ENCODE results near the gene FBN1. TPM values are rescaled to one million over a fixed set of nuclear protein-coding genes. Genes with fewer than 3 reads are reported as not detected.

FBN1 gene
- total and polyA plus RNA-seq, 2 donors (not counting 3 experiments of a cell fraction or from before 2014, with no cell fraction given) = 107 to 111 TPM

DNA sequence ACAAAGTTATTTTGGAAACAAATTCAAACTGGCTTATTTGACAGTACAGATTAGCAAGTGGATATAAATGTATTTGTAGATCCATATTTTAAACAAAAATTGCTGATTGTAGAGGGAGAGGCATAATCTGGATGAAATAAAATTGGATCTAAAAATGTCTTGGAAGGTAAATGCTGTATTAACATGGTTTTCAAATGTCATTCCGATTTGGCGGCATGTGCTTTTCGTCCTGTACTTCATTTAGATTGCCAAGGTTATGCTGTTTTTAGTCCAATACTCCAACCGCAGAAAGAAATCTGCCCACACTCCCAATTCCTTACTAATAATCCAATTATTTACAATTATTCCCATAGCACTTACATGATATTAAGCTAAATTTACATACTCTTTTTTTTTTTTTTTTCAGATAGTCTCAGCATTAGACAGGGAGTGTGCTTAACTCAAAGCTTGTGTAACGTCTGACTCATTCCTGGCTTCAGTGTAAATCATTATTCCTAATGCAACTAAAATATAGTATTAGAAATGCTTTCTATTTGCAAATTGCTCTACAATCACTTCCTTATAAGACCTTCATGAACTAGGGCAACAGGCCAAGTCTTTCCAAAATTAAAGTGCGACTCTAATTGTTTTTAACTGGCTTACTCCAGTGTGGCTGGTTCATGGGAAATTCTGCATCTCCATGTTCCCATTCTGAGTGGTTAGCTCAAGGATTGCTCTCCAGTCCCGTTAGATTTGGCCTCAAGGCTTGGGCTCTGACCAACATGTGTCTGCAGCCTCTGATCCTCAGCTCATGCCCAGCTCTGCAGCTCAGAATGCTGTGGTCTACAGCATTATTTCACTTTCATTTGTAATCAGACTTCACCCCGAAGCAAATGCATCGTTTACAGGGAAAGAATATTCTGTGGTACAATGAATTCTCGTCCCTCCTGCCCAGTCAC, 103.9 kb downstream of the FBN1 start:
- Histone ChIP-seq H3K4me1 (ENCODE audit: control insufficient read depth, extremely low read depth, insufficient read depth, low read length) (peaks cover 13% of the 10 kb centered on the region), H3K27ac (ENCODE audit: insufficient read depth, low read depth, low read length) (no peak overlapping the region), H3K27me3 (ENCODE audit: control insufficient read depth in 2 of 2, insufficient read depth in 2 of 2, low read length in 2 of 2) (no peaks in the 10 kb centered on the region), H3K4me3 (replicated peaks in 1 of 3; ENCODE audit: insufficient read depth in 1 of 3, low read depth in 1 of 3, low read length in 3 of 3) (no peak overlapping the region), H3K79me2 (ENCODE audit: control insufficient read depth, insufficient read depth, low read length) (no peaks in the 10 kb centered on the region), H3K9ac (replicated peaks; ENCODE audit: extremely low read depth, insufficient read depth, low read length) (no peak overlapping the region), H3K4me2 (ENCODE audit: insufficient read depth, low read length) (no peak overlapping the region), H2AFZ (ENCODE audit: low read depth, low read length) (no peak overlapping the region), H3K9me1 (replicated peaks; ENCODE audit: control insufficient read depth, extremely low read depth, insufficient read depth, low read length) (no peaks in the 10 kb centered on the region), H3K9me3 (replicated peaks; ENCODE audit: control insufficient read depth, insufficient read depth, low read length) (no peaks in the 10 kb centered on the region), H4K20me1 (replicated peaks; ENCODE audit: control insufficient read depth, extremely low read depth, insufficient read depth, low read length) (no peaks in the 10 kb centered on the region), H3K36me3 (ENCODE audit: control insufficient read depth in 2 of 2, extremely low read depth in 1 of 2, insufficient read depth in 2 of 2, low read length in 2 of 2) (no peaks in the 10 kb centered on the region)
- TF ChIP-seq POLR2AphosphoS5 (IDR thresholded peaks at IDR 0.05; ENCODE audit: insufficient read depth, low read depth, low read length) (no peak), MYC (IDR thresholded peaks at IDR 0.05; ENCODE audit: low read depth, low read length) (no peak), GATA2 (IDR thresholded peaks at IDR 0.05; ENCODE audit: insufficient read depth, insufficient read length, low read depth, low read length) (no peak)
- dilution Hi-C loops (cut with MboI; ENCODE audit: extremely low pct_ligation_motif_present, low sequenced_read_pairs) = no loop called here
- ChIA-PET POLR2A (no interaction called here), CTCF (interaction anchor here (0.8 to 1.9 kb wide), 4 partner anchors 12 to 183 kb away, joined by 3 to 5 read pairs (median 4); no protein-coding TSS in a partner anchor)
- no TSS peak for BruUV-seq (replicated peaks)
- DNase-seq (ENCODE audit: low read depth, low spot score) (peak; percentile 27), FAIRE-seq (no peak)
- intact Hi-C loops (cut with micrococcal nuclease) = no loop called here

DNA sequence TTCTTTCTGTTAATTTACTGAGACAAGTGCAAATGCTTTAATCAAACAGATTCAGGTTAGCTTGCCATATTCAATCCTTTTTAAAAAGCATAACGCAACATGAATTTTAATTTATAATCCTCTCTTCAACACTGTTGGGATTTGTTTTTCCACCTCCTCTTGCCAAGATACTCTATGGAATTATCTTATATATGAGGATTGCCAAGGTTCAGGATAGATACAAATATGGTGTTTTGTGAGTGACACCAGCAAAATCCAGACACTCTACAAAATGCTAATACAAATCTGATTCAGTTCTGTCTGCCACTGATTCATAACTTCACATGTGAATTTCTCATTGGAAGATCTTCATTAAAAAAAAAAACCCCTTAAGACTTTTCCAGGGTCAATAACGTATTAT, 104.8 kb downstream of the FBN1 start:
- FAIRE-seq (no peak), DNase-seq (ENCODE audit: low read depth, low spot score) (no peak)
- Histone ChIP-seq H3K9me1 (replicated peaks; ENCODE audit: control insufficient read depth, extremely low read depth, insufficient read depth, low read length) (no peaks in the 10 kb centered on the region), H3K9me3 (replicated peaks; ENCODE audit: control insufficient read depth, insufficient read depth, low read length) (no peaks in the 10 kb centered on the region), H3K4me2 (ENCODE audit: insufficient read depth, low read length) (no peak overlapping the region), H4K20me1 (replicated peaks; ENCODE audit: control insufficient read depth, extremely low read depth, insufficient read depth, low read length) (no peaks in the 10 kb centered on the region), H3K4me3 (replicated peaks in 1 of 3; ENCODE audit: insufficient read depth in 1 of 3, low read depth in 1 of 3, low read length in 3 of 3) (no peak overlapping the region), H2AFZ (ENCODE audit: low read depth, low read length) (no peak overlapping the region), H3K4me1 (ENCODE audit: control insufficient read depth, extremely low read depth, insufficient read depth, low read length) (peaks cover 21% of the 10 kb centered on the region), H3K27me3 (ENCODE audit: control insufficient read depth in 2 of 2, insufficient read depth in 2 of 2, low read length in 2 of 2) (no peaks in the 10 kb centered on the region), H3K27ac (ENCODE audit: insufficient read depth, low read depth, low read length) (no peak overlapping the region), H3K36me3 (ENCODE audit: control insufficient read depth in 2 of 2, extremely low read depth in 1 of 2, insufficient read depth in 2 of 2, low read length in 2 of 2) (no peaks in the 10 kb centered on the region), H3K9ac (replicated peaks; ENCODE audit: extremely low read depth, insufficient read depth, low read length) (no peak overlapping the region), H3K79me2 (ENCODE audit: control insufficient read depth, insufficient read depth, low read length) (no peaks in the 10 kb centered on the region)
- CTCF ChIA-PET = no interaction called here
- BruUV-seq (replicated peaks) = no TSS peak
- POLR2A ChIA-PET = no interaction called here
- dilution Hi-C loops (cut with MboI; ENCODE audit: extremely low pct_ligation_motif_present, low sequenced_read_pairs) = no loop called here
- TF ChIP-seq POLR2A (IDR thresholded peaks at IDR 0.05; ENCODE audit: low read depth, low read length) (no peak), GATA2 (IDR thresholded peaks at IDR 0.05; ENCODE audit: insufficient read depth, insufficient read length, low read depth, low read length) (no peak), MYC (IDR thresholded peaks at IDR 0.05; ENCODE audit: low read depth, low read length) (no peak), JUN (IDR thresholded peaks at IDR 0.05; ENCODE audit: borderline replicate concordance, insufficient read depth, insufficient read length, low read depth) (no peak), POLR2AphosphoS5 (IDR thresholded peaks at IDR 0.05; ENCODE audit: insufficient read depth, low read depth, low read length) (no peak), FOS (IDR thresholded peaks at IDR 0.05; ENCODE audit: borderline replicate concordance, insufficient read depth, low read length) (no peak), EZH2 (IDR thresholded peaks at IDR 0.05; ENCODE audit: borderline replicate concordance, low read depth, low read length, severe bottlenecking) (no peak)
- TF ChIP-seq, protein P1, sequence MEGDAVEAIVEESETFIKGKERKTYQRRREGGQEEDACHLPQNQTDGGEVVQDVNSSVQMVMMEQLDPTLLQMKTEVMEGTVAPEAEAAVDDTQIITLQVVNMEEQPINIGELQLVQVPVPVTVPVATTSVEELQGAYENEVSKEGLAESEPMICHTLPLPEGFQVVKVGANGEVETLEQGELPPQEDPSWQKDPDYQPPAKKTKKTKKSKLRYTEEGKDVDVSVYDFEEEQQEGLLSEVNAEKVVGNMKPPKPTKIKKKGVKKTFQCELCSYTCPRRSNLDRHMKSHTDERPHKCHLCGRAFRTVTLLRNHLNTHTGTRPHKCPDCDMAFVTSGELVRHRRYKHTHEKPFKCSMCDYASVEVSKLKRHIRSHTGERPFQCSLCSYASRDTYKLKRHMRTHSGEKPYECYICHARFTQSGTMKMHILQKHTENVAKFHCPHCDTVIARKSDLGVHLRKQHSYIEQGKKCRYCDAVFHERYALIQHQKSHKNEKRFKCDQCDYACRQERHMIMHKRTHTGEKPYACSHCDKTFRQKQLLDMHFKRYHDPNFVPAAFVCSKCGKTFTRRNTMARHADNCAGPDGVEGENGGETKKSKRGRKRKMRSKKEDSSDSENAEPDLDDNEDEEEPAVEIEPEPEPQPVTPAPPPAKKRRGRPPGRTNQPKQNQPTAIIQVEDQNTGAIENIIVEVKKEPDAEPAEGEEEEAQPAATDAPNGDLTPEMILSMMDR (IDR thresholded peaks at IDR 0.05; ENCODE audit: extremely low read depth in 1 of 2, insufficient read depth in 1 of 2, low read depth in 1 of 2, low read length in 2 of 2) = no peak
- TF ChIP-seq, protein P2, sequence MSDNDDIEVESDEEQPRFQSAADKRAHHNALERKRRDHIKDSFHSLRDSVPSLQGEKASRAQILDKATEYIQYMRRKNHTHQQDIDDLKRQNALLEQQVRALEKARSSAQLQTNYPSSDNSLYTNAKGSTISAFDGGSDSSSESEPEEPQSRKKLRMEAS (IDR thresholded peaks at IDR 0.05; ENCODE audit: insufficient read depth, insufficient read length) = no peak
- intact Hi-C loops (cut with micrococcal nuclease) = no loop called here

Data from endothelial cell of umbilical vein (primary cell).